Stimulated activated CD4-positive, alpha-beta T cell treated with anti-CD3 and anti-CD28 coated beads, Interleukin-1b, Interleukin-23, amount 100 ng/mL, for 1 hour (primary cell): ENCODE results near the gene NCAPH2.

Source experiments
- DNase-seq, 2 donors: peaks; one replicate each; pipeline ENCODE4 v3.0.0-alpha.2; 2020; ENCODE audit warnings: low read depth in 2 of 2

The NCAPH2 gene

DNA sequence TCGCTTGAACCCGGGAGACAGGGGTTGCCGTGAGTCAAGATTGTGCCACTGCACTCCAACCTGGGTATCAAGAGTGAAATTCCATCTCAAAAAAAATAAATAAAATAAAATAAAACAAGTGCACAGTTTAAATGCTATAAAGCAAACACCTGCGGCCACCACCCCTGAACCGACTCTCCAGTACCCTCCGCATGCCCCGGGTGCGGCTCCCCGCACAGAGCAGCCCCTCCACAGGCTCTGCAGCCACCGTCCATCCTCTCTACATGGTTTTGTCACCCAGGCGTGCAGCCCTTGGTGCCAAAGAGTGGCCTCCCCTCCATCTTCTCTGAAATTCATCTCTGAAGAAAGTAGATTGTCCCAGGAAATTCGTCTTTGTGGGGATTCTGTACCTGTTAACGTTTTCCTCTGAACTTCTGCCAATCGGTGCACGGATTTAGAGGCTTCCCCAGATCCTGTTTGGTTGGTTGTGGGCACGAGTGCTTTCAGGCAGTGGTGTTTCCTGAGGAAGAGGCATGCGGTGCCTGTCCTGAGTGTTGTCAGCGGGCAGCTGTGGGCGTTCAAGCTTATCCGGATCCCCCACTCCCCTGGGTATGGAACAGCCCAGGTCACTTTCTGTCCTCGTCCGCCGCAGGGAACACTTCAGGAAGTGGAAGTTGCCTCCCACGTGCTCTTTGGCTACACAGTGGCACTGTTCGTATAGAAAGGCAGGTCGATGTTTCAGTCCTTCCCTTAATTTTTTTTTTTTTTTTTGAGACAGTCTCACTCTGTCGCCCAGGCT, 17.3 kb upstream of the NCAPH2 start:
- no peak for DNase-seq

DNA sequence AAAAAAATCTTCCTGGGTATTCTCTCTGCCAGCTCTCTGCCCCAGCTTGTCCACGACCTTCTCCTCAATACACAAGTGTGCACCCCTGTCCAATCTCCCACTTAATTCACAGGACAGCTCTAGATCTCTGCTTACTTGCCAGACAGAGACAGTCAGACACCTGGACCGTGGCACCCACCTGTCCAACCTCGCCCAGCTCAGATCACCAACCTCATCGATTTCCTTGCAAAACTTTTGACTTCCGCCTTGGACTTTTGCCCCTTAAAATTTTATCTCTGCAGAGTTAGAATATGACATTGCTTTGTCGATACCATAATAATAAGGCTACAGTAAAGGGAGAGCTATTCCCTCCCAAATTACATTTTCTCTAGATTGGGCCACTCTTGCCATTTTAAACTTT, 10.9 kb upstream of the NCAPH2 start:
- DNase-seq = no peak

DNA sequence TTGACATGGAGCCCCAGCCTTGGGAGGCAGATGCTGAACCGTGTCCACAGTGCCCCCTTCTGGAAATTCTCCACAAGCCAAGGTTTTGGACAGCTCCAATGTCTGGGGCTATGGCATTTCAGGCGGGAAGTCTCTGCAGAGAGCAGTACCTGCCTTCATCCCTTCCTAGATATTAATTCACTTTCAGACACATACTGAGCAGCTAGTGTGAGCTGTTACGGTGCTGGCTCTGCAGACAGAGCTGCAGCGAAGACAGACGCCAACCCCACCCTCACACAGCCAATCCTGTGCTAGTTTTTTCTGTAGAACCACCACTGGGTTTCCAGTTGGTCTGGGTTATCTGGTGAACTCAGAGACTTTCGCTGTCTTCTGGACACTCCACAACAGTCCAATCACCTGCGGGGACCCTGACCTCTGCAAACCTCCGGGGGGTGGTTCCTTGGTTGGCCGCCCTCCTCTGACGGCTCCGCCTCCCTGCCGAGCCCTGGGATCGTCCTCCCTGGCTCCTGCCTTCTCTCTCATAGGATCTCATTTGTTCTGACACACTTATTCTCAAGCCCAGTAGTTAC, 9.6 kb upstream of the NCAPH2 start:
- DNase-seq = peak; percentile 39 to 42

DNA sequence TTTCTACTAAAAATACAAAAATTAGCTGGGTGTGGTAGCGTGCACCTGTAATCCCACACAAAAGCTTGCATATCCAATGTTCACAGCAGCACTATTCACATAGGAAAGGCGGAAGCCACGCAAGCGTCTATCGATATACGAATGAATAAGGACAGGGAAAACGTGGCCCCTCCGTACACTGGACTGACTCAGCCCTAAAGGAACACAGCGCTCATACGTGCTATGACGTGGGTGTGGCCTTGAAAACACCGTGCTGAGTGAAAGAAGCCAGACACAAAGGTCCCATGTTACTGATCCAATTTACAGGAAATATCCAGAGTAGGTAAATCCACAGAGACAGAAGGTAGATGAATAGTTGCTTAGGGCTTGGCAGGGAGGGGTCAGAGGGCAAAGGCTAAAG, 7.6 kb upstream of the NCAPH2 start:
- DNase-seq = no peak

DNA sequence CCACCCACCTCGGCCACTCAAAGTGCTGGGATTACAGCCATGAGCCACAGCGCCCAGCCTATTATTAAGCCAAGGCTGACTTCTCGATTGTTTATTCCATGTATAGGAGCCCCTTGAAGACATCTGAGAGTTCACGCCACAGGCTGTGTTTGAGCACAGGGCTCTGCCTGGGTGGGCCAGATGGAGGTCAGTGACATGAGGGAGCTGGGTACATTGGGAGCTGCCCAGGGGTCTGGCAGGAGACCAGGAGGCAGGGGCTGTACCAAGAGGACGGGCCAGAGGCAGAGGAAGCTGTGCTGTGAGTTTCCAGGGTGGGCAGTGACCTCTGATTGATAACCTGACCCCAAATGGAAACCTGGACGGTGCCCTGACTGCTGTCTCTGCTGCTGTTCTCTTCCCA, 5.9 kb upstream of the NCAPH2 start:
- no peak for DNase-seq

DNA sequence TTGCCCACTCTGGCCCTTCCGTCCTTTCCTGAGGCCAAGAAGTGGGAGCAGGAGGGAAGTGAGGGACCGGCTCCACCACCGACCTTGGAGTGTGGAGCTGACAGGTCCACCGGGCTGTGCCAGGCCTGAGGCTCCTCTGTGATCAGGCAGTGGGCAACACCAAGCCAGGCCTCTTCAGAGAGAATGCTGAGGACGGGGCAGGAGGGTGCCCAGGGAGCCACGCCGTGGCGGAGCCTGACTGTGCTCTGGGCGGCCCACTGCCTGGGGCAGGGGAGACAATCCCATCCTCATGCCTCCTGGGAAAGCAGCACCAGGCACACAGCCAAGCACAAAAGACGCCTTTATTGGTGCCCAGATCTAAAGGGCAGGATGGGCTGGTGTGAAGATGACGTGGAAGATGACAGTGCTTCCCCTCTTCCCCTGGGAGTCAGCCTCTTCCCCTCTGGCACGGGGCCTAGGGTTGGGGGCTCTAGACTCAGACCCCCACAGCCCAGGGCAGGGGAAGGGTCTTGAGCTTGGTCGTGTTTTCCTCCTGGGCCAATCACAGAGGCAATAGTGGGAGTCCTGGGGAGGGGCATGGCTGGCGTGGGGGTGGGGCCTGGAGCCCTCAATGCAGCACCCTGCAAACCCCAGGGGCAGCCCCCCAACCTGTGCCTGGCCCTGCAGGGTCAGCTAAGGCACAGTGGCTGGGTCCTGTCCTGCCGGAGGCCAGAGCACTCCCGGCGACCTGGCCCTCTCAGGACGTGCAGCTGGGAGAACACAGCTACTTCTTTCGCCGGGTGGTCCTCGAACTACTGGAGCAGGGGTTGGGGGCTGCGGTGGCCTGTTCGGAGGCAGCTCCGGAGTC, 5.2 kb upstream of the NCAPH2 start:
- no peak for DNase-seq

DNA sequence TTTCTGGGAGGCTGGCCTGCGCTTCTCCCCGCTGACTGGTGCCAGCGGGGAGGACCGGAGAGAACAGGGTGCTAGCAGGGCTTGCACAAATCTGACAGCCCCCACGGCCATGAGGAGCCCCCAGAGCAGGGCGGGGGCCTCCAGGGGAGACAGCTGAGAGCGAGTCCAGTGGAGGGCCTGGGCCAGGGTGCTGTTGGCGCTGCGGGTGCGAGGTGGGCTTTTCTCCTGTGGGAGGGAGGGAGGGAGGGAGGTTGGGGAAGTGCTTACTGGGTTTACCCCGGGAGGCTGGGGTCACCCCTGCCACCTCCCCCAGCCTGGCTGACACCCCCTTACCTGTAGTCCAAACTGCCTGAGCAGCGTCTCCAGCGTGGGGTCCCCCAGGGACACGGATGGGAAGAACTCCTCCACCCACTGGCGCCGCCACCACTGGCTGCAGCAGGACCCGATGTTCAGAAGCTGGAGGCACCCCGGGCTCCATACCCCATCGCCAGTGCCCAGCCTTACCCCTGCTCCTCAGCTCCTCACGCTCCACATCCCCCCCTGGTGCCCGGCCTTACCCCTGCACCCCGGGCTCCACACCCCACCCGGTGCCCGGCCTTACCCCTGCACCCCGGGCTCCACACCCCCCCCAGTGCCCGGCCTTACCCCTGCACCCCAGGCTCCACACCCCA, 4.4 kb upstream of the NCAPH2 start:
- no peak for DNase-seq

DNA sequence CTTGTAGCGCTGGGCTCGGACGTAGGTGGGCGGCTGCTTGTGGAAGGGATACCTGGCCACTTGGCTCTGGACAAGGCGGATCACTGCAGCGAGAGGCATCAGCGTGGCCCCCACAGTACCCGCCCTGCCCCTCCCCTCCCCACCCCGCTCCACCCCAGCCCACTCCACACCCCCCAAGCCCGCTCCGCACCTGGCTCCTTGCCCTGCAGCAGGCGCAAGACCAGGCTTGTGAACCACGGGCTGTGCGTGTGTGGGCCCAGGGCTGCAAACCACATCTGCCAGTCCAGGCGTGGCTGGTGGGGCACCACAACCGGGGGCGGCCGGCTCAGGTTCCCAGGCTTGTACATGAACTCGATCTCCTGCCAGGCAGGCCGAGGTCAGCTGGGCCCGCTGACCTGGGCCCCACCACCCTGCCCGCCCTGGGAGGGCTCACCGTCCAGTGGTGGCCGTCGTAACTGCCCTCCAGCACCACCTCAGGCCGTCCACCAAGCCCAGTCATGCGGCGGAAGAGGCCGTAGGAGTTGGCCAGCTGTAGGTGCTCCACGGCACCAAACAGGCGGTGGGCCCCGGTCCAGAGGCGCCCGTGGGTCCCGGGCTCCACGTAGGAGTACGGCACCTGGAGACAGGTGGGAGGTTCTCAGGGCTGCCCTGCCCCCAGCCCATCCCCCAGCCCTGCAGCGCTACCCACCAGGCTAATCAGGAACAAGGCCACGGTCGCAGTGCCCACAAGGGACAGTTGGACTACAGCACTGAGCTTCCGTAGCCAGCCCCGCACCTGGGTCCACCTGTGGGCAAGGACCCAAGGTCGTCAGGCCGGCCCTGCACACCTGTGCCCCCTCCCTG, 3.4 kb upstream of the NCAPH2 start:
- DNase-seq = no peak

DNA sequence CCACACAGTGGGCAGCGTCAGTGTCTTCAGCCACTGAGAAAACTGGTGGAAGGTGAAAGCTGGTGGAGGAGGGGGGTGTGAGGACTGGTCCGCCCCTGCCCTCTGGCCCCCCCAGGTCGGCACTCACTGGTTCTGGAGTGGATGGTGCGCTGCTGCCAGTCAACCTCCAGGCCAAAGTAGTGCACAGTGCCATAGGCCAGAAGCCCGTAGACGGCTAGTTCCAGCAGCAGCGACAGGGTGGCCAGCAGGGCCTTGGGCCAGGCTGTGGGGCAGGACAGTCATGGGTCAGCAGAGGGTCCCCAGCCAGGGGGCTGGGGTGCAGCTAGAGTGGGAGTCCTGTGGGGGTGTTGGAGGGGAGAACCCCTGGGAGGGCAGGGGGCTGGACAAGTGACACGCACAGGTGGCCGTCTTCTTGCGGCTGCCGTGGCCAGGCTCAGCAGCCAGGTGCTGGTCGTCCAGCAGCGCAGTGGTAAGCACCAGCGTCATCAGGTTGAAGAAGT, 2.7 kb upstream of the NCAPH2 start:
- no peak for DNase-seq

DNA sequence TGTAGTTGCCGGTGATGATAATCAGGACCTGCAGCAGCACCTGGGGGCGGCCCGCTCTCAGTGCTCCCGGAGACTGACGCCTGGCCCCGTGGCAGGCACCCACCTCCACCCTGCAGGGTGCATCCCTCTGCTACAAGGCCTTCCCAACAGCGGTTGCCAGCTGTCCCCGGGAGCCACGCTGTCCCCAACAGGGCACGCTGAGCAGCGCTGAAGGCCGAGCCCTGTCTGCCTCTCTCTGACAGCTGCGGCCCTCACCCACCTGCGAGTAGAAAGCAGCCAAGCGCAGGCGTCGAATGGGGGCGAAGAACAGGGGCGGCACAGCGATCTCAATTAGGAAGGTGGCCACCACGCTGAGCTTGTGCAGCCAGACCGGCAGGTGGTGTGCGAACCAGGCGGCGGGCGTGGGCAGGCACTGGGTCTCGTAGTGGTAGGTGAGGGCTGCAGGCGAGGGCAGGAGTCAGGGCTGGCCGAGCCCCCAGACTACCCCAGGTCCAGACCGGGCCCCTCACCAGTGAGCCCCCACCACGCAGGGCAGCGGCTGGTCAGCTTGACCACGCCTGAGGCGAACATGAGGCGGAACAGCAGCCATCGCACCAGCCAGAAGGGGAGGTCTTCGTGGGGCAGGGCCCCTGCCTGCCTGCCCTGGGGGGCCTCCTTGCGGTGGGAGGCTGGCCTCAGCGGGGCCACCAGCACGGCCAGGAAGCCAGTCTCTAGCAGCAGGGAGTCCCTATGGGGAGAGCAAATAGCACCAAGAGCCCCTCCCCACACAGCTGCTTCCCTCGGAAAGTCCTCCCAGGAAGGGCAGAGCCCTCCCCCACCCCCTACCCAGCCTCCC, 2.0 kb upstream of the NCAPH2 start:
- no peak for DNase-seq

DNA sequence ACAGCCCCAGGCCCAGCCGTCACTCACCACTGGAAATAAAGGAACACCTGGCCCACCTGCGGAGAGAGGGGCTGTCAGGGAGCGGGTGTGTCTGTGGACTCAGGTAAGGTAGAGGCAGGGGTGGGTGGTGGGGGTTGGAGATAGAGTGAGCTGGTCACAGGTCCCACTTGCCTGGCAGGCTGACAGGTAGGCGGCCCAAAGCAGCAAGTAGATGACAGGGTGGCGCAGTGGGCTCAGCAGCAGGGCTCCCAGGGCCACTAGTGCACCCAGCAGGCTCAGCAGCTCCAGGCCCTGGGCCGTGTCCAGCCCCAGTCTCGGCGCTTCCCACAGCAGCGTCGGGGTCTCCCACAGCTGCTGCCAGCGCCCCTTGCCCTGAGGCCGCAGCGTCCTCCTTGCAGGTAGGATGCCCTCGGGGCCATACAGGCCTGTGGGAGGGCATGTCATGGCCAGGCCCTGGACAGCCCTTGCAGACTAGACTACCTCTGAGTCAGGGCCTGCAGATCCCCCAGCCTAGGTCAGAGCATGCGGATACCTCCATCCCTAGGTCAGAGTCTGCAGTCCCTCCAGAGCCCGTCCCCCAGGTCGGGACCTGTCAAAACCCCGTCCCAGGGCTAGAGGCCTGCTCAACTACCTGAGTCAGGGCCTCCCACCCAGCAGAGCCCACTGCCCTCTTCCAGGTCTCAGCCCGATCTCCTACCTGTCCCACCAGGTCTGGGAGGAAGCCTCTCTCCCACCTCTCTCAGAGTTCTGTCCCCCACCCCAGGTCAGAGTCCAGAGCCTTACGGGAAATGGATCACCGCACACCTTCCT, 1.2 kb upstream of the NCAPH2 start:
- no peak for DNase-seq

DNA sequence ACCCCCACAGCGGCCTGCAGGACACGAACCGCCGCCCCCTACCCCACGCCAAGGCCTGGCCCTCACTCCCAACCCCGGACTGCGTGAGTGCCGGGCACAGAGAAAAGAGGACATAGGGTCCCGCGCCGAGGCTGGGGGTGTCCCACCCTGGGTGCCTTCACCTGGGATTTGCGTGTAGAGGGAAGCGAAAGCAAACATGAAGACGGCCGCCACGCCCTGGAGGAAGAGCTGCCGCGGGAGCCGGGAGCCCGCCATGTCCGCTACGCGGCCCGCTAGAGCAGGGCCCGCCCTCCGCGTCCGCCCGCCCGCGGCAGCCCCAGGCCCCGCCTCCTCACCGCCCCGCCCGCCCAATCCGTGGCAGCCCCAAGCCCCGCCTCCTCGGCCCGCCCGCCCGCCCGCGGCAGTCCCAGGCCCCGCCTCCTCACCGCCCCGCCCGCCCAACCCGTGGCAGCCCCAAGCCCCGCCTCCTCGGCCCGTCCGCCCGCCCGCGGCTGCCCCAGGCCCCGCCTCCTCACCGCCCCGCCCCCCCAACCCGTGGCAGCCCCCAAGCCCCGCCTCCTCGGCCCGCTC, 518 bp upstream of the NCAPH2 start, which contains the start of gene LMF2:
Gene LMF2 (minus strand): TSS at position 282 of the 570 bp plus-strand sequence. CDS start 27 bp downstream, at position 255.
- peak; percentile 92 to 93 for DNase-seq

DNA sequence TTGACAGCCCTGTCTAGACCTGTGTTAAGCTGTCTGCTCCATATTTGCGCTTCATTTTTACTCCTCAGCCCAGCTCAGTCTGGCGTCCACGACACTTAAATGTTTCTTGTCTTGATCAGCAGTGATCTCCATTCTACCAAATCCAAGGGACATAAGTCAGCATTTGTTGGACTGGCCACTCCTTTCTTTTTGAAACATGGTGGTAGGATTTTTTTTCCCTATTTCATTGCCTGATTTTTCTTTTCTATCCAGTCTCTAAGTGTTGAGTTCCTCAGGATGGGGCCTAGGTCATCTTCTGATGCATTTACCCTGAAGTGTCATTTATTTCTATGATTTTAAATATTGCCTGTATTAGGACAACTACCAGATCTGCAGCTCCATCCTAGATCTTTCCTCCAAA, 873 bp downstream of the NCAPH2 start:
- DNase-seq = no peak

DNA sequence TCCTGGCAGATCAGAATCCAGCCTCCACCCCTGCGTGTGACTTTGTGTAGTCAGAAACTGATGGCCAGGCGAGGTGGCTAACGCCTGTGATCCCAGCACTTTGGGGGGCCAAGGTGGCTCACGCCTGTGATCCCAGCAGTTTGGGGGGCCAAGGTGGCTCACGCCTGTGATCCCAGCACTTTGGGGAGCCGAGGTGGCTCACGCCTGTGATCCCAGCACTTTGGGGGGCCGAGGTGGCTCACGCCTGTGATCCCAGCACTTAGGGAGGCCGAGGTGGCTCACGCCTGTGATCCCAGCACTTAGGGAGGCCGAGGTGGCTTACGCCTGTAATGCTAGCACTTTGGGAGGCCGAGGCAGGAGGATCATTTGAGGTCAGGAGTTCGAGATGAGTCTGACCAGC, 5.2 kb downstream of the NCAPH2 start:
- DNase-seq = no peak

DNA sequence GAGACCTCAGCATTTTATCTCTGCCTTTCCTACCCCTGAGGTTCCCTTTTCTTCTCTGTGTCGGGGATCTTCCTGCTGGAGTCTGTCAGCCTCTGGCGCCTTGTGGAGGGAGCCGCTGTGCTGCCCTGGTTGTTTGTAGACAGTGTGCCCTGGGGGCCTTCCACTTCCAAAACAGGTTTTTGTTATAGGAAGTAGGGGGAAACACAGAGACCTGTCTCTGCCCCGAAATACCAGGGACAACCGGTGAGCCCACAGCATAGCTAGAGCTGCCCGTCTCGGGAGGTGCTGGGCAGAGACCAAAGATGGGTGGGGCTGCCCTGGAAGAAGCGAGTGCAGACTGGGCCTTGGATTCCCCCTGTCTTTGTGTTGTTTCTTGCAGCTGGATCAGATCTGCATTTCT, 8.0 kb downstream of the NCAPH2 start:
- DNase-seq = no peak

DNA sequence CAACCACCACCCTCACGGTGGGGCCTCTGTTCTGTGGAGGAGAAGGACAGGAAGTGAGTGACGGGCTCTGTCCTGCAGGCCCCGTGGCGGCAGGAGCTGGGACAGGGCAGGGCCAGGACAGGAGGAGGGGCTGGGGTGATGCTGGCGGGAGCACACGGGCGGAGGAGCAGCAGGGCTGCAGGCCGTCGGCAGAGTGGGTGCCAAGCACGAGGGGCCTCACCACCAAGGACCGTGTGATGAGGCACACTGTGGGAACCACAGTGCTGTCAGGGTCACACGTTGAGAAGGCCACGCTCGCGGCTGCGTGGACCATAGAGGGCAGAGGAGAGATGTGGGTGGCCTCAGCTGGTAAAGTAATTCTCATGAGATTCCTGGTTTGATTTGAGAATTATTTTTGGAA, 8.9 kb downstream of the NCAPH2 start:
- no peak for DNase-seq

DNA sequence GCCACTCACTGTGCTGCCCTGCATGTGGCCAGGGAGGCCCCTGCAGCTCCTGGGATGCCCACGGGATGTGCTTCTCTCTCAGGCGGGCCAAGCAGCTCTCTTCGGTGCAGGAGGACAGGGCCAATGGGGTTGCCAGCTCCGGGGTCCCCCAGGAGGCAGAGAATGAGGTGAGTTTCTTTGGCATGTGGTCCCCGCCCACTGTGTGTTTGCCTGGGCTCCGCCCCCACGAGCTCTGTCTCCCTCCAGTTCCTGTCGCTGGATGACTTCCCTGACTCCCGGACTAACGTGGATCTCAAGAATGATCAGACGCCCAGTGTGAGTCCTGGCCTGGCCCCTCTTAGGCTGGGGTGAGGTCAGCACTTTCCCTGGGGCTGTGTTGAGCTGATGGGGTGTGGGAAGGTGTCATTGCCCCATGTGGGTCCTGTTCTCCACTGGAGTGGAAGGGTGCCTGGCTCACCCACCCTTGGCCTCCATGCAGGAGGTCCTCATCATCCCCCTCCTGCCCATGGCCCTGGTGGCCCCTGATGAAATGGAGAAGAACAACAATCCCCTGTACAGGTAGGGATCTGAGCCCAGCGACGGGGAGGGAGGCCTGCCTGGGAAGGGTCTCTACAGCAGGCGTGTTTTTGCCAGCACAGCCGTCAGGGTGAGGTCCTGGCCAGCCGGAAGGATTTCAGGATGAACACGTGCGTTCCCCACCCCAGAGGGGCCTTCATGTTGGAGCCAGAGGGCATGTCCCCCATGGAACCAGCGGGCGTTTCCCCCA, 9.7 kb downstream of the NCAPH2 start:
- DNase-seq = no peak

DNA sequence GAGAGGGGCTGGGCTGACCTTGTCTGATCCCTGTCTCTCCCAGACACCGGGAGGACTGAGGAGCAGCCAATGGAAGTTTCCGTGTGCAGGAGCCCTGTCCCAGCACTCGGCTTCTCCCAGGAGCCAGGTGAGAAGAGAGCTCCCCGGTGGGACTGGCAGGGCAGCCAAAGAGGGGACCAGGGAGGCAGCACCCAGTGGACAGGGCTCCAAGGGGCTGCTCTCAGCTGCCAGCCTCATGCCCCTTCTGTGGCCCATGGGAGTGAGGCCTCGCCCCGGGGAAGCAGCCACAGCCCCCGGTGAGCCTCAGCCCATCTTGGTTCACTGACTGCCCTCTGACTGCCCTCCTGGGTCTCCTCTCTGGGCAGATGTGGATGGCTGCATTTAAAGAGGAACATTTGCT, 10.6 kb downstream of the NCAPH2 start:
- no peak for DNase-seq
